Osteocyte (in vitro differentiated cells): ENCODE data around the gene BCL10. TPM values are rescaled to one million over a fixed set of nuclear protein-coding genes. Genes with fewer than 3 reads are reported as not detected.

ENCODE experiments used
- DNase-seq: peaks from one replicate; pipeline ENCODE4 v3.0.0; 2021; ENCODE audit warnings: mixed read lengths; ENCODE audit not compliant: unreplicated experiment; ENCODE audit errors: extremely low spot score
- H3K27ac Mint-ChIP-seq: one replicate; pipeline ENCODE4 v1.8.0; 2021; ENCODE audit warnings: mild to moderate bottlenecking, mixed read lengths; ENCODE audit not compliant: unreplicated experiment
- H3K27me3 Mint-ChIP-seq: one replicate; pipeline ENCODE4 v1.8.0; 2021; ENCODE audit warnings: mixed read lengths; ENCODE audit not compliant: unreplicated experiment
- H3K36me3 Mint-ChIP-seq: one replicate; pipeline ENCODE4 v1.8.0; 2021; ENCODE audit warnings: mixed read lengths; ENCODE audit not compliant: unreplicated experiment
- H3K4me1 Mint-ChIP-seq: one replicate; pipeline ENCODE4 v1.8.0; 2021; ENCODE audit warnings: mixed read lengths; ENCODE audit not compliant: unreplicated experiment
- H3K4me3 Mint-ChIP-seq: one replicate; pipeline ENCODE4 v1.8.0; 2021; ENCODE audit warnings: mild to moderate bottlenecking, moderate library complexity, mixed read lengths; ENCODE audit not compliant: unreplicated experiment
- H3K9me3 Mint-ChIP-seq: one replicate; pipeline ENCODE4 v1.8.0; 2021; ENCODE audit warnings: mixed read lengths; ENCODE audit not compliant: unreplicated experiment
- CTCF ChIP-seq: fragments of 200-600 bp; sonication (generic); IDR thresholded peaks from 2 replicates; pipeline ENCODE4 v1.5.0; 2021; ENCODE audit warnings: antibody characterized with exemption, mild to moderate bottlenecking, moderate library complexity
- total RNA-seq: library from RNA; stranded (reverse); gene quantifications from 2 replicates; pipeline ENCODE4 v1.2.1, GENCODE V29; 2021

The BCL10 gene
- total RNA-seq, 1 donor from 2014 or later, result 27.9 TPM

GRCh38 chr1:85290826-85291225 is 14.4 kb upstream of the BCL10 start:
- DNase-seq, result no peak
- no peak overlapping the region for H3K4me3 Mint-ChIP-seq
- TF ChIP-seq CTCF, result no peak
- H3K27ac Mint-ChIP-seq, result no peak overlapping the region
- H3K9me3 Mint-ChIP-seq, result no peaks in the 10 kb centered on the region
- H3K4me1 Mint-ChIP-seq, result peaks cover 19% of the 10 kb centered on the region
- H3K36me3 Mint-ChIP-seq, result peaks cover 2% of the 10 kb centered on the region
- H3K27me3 Mint-ChIP-seq, result no peaks in the 10 kb centered on the region

- H3K27me3 Mint-ChIP-seq, result no peaks in the 10 kb centered on the region
- H3K4me3 Mint-ChIP-seq, result no peak overlapping the region
- peaks cover 17% of the 10 kb centered on the region for H3K4me1 Mint-ChIP-seq
- no peaks in the 10 kb centered on the region for H3K9me3 Mint-ChIP-seq
- no peak for TF ChIP-seq CTCF
- DNase-seq, result no peak
- H3K36me3 Mint-ChIP-seq, result peaks cover 2% of the 10 kb centered on the region
- no peak overlapping the region for H3K27ac Mint-ChIP-seq
These were observed 13.5 kb upstream of the BCL10 start for GRCh38 chr1:85289848-85290335.

GRCh38 chr1:85289207-85289847 is 12.9 kb upstream of the BCL10 start:
- Mint-ChIP-seq H3K27ac (no peak overlapping the region), H3K4me1 (peaks cover 15% of the 10 kb centered on the region), H3K36me3 (peaks cover 2% of the 10 kb centered on the region), H3K27me3 (no peaks in the 10 kb centered on the region), H3K9me3 (no peaks in the 10 kb centered on the region), H3K4me3 (no peak overlapping the region)
- no peak for DNase-seq
- no peak for TF ChIP-seq CTCF

GRCh38 chr1:85284202-85284601 is 7.8 kb upstream of the BCL10 start:
- Mint-ChIP-seq H3K9me3 (no peaks in the 10 kb centered on the region), H3K4me3 (no peak overlapping the region), H3K27me3 (no peaks in the 10 kb centered on the region), H3K36me3 (peaks cover 2% of the 10 kb centered on the region), H3K4me1 (peaks cover 3% of the 10 kb centered on the region), H3K27ac (no peak overlapping the region)
- no peak for DNase-seq
- no peak for TF ChIP-seq CTCF

GRCh38 chr1:85283475-85284199 is 7.2 kb upstream of the BCL10 start:
- DNase-seq, result no peak
- no peak for TF ChIP-seq CTCF
- peaks cover 9% of the 10 kb centered on the region for H3K4me1 Mint-ChIP-seq
- no peaks in the 10 kb centered on the region for H3K9me3 Mint-ChIP-seq
- no peak overlapping the region for H3K4me3 Mint-ChIP-seq
- no peaks in the 10 kb centered on the region for H3K27me3 Mint-ChIP-seq
- H3K36me3 Mint-ChIP-seq, result peaks cover 2% of the 10 kb centered on the region
- H3K27ac Mint-ChIP-seq, result no peak overlapping the region
